ENCODE results near the gene CHRND. TPM values are rescaled to one million over a fixed set of nuclear protein-coding genes. Genes with fewer than 3 reads are reported as not detected.

CHRND gene
- total and polyA plus RNA-seq, 2 of the 13 experiments (the other 11 are each of a cell fraction or from before 2014, with no cell fraction given) = 0.18 TPM; not detected in 1

GRCh38 chr2:232501331-232501771 lies 24.6 kb upstream of the CHRND start:
- H3K36me3 ChIP-seq (replicated peaks in 1 of 2; ENCODE audit: control insufficient read depth in 1 of 2, insufficient read depth in 2 of 2, low read length in 2 of 2) = no peaks in the 10 kb centered on the region
- peaks cover 18 to 88% of the 10 kb centered on the region in 2 experiments for H3K27me3 ChIP-seq (ENCODE audit: control insufficient read depth in 1 of 2, insufficient read depth in 2 of 2, low read length in 2 of 2)
- no peak for TF ChIP-seq YY1 (IDR thresholded peaks at IDR 0.05; ENCODE audit: insufficient read depth, insufficient replicate concordance, low read depth, low read length)
- in situ Hi-C loops (cut with HindIII; ENCODE audit: extremely low pct_ligation_motif_present, low pct_unique_long_range_greater_than_20kb) = no loop called here
- ChIA-PET CTCF (ENCODE audit: low intra/inter-chr PET ratio, low total read pairs) (no interaction called here), POLR2A (interaction anchor here (1.0 kb wide), 1 partner anchor 49 kb away, joined by 3 read pairs; the partner anchor contains the start of genes EIF4E2 and TIGD1)
- no peaks in the 10 kb centered on the region for H3K79me2 ChIP-seq (ENCODE audit: insufficient read depth, low read length)
- H3K9ac ChIP-seq (ENCODE audit: insufficient read depth, low read depth, low read length) = no peak overlapping the region
- ATAC-seq = no peak
- WGBS (ENCODE audit: low lambda C conversion rate) = 21% methylated on average over 9 of the region's 9 CpGs
- intact Hi-C loops (cut with micrococcal nuclease; ENCODE audit: unreplicated experiment) = no loop called here
- no peak overlapping the region for H3K4me3 ChIP-seq (replicated peaks in 1 of 3; ENCODE audit: insufficient read depth in 1 of 3, low read depth in 2 of 3, low read length in 3 of 3)
- FAIRE-seq = no peak
- no TSS peak for BruUV-seq (replicated peaks)
- H4K20me1 ChIP-seq (ENCODE audit: insufficient read depth, low read length) = no peaks in the 10 kb centered on the region
- DNase-seq (ENCODE audit: low spot score) = no peak
- H2AFZ ChIP-seq (ENCODE audit: low read length) = no peak overlapping the region
- H3K4me1 ChIP-seq (ENCODE audit: insufficient read depth, low read length) = peaks cover 11% of the 10 kb centered on the region
- no peaks in the 10 kb centered on the region for H3K9me3 ChIP-seq (ENCODE audit: low read length)
- H3K4me2 ChIP-seq (ENCODE audit: low read depth, low read length) = no peak overlapping the region
- no peak overlapping the region for H3K27ac ChIP-seq (ENCODE audit: extremely low read length, insufficient read depth, low read length)

DNA sequence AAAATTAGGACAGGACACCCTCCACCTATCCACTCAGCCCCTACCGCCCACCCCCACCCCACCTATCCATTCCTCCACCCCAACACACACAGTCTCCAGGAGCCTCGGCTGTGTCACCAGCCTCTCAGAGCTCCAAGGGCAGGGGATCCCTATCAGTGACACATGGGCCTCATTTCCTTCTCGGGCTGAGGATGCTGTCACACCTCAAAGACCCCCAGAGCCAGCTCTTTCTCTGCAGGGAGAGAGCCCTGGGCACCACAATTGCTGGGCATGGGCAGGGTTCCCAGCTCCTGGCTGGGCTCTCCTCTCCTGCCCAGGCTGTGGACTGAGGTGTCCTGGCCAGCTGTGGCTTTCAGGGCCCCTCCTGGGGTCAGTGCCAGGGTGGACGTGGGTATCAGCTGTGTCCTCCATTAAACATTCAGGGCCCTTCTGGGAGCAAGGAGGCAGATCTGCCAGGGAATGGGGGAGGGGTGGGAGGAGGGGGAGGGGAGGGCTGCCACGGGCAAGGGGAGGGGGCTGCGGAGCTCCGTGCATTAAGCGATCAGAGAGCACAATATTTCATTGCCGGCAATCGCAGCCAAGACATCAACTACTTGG lies 24.1 kb upstream of the CHRND start:
- in situ Hi-C loops (cut with HindIII; ENCODE audit: extremely low pct_ligation_motif_present, low pct_unique_long_range_greater_than_20kb) (no loop called here), intact Hi-C loops (cut with micrococcal nuclease; ENCODE audit: unreplicated experiment) (no loop called here)
- no peaks in the 10 kb centered on the region for H3K79me2 ChIP-seq (ENCODE audit: insufficient read depth, low read length)
- peaks cover 11% of the 10 kb centered on the region for H3K4me1 ChIP-seq (ENCODE audit: insufficient read depth, low read length)
- H3K27me3 ChIP-seq (ENCODE audit: control insufficient read depth in 1 of 2, insufficient read depth in 2 of 2, low read length in 2 of 2) = peaks cover 18 to 91% of the 10 kb centered on the region in 2 experiments
- no peak overlapping the region for H3K9ac ChIP-seq (ENCODE audit: insufficient read depth, low read depth, low read length)
- no peaks in the 10 kb centered on the region for H4K20me1 ChIP-seq (ENCODE audit: insufficient read depth, low read length)
- no peak overlapping the region for H3K4me2 ChIP-seq (ENCODE audit: low read depth, low read length)
- H3K27ac ChIP-seq (ENCODE audit: extremely low read length, insufficient read depth, low read length) = no peak overlapping the region
- ATAC-seq (no peak), FAIRE-seq (no peak), DNase-seq (ENCODE audit: low spot score) (no peak)
- H2AFZ ChIP-seq (ENCODE audit: low read length) = no peak overlapping the region
- ChIA-PET CTCF (ENCODE audit: low intra/inter-chr PET ratio, low total read pairs) (no interaction called here), POLR2A (interaction anchor here (1.0 kb wide), 1 partner anchor 48 kb away, joined by 3 read pairs; the partner anchor contains the start of genes EIF4E2 and TIGD1)
- no peaks in the 10 kb centered on the region for H3K9me3 ChIP-seq (ENCODE audit: low read length)
- BruUV-seq (replicated peaks) = no TSS peak
- no peaks in the 10 kb centered on the region for H3K36me3 ChIP-seq (replicated peaks in 1 of 2; ENCODE audit: control insufficient read depth in 1 of 2, insufficient read depth in 2 of 2, low read length in 2 of 2)
- H3K4me3 ChIP-seq (replicated peaks in 1 of 3; ENCODE audit: insufficient read depth in 1 of 3, low read depth in 2 of 3, low read length in 3 of 3) = no peak overlapping the region
- 42% methylated on average over 9 of the region's 10 CpGs for WGBS (ENCODE audit: low lambda C conversion rate)
- no peak for TF ChIP-seq SAP130 (CRISPR knock-in tag; IDR thresholded peaks at IDR 0.05; ENCODE audit: low read depth)
- no peak for TF ChIP-seq ZNF724P (CRISPR knock-in tag; IDR thresholded peaks at IDR 0.05; ENCODE audit: borderline replicate concordance)
- TF ChIP-seq ZFX (CRISPR knock-in tag; IDR thresholded peaks at IDR 0.05; ENCODE audit: low read depth) = no peak
- TF ChIP-seq HOXA7 (CRISPR knock-in tag; IDR thresholded peaks at IDR 0.05) = no peak
- TF ChIP-seq ZNF407 (CRISPR knock-in tag; IDR thresholded peaks at IDR 0.05; ENCODE audit: not compliant biosample characterization) = no peak
- TF ChIP-seq ZNF143 (CRISPR knock-in tag; IDR thresholded peaks at IDR 0.05) = no peak
- TF ChIP-seq, protein P1, sequence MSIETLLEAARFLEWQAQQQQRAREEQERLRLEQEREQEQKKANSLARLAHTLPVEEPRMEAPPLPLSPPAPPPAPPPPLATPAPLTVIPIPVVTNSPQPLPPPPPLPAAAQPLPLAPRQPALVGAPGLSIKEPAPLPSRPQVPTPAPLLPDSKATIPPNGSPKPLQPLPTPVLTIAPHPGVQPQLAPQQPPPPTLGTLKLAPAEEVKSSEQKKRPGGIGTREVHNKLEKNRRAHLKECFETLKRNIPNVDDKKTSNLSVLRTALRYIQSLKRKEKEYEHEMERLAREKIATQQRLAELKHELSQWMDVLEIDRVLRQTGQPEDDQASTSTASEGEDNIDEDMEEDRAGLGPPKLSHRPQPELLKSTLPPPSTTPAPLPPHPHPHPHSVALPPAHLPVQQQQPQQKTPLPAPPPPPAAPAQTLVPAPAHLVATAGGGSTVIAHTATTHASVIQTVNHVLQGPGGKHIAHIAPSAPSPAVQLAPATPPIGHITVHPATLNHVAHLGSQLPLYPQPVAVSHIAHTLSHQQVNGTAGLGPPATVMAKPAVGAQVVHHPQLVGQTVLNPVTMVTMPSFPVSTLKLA (IDR thresholded peaks at IDR 0.05) = no peak
